Liver (tissue), 9 donors: ENCODE measurements around the gene IFI27L1. TPM values are rescaled to one million over a fixed set of nuclear protein-coding genes. Genes with fewer than 3 reads are reported as not detected.

Experiments used
- DNase-seq: peaks from one replicate; pipeline ENCODE4 v3.0.0-alpha.2; 2017; ENCODE audit warnings: low spot score
- H3K27ac ChIP-seq, 2 donors: one replicate each; pipeline ENCODE4 v1.7.0; 2013; ENCODE audit warnings: inconsistent platforms in 2 of 2, low read length in 2 of 2, control low read depth in 1 of 2, low read depth in 1 of 2, mild to moderate bottlenecking in 1 of 2
- H3K27me3 ChIP-seq, 4 donors: one replicate each; pipeline versions ENCODE4 v1.6.1 to v1.7.0; 2013; ENCODE audit warnings: low read length in 3 of 4, inconsistent platforms in 1 of 4, mild to moderate bottlenecking in 1 of 4, moderate library complexity in 1 of 4; ENCODE audit not compliant: control insufficient read depth in 4 of 4, insufficient read depth in 4 of 4
- H3K36me3 ChIP-seq, 4 donors: one replicate each; pipeline versions ENCODE4 v1.6.1 to v1.7.0; 2013; ENCODE audit warnings: low read length in 3 of 4, mild to moderate bottlenecking in 3 of 4, low read depth in 1 of 4, moderate library complexity in 1 of 4; ENCODE audit not compliant: control insufficient read depth in 4 of 4, insufficient read depth in 3 of 4
- H3K4me1 ChIP-seq, 4 donors: one replicate each; pipeline versions ENCODE4 v1.6.1 to v1.7.0; 2013; ENCODE audit warnings: low read length in 3 of 4, mild to moderate bottlenecking in 3 of 4, moderate library complexity in 1 of 4; ENCODE audit not compliant: control insufficient read depth in 4 of 4, insufficient read depth in 4 of 4
- H3K4me3 ChIP-seq, 3 donors: one replicate each; pipeline versions ENCODE4 v1.6.1 to v1.7.0; 2013; ENCODE audit warnings: low read length in 3 of 3, control low read depth in 1 of 3, low read depth in 1 of 3, mild to moderate bottlenecking in 1 of 3
- H3K9ac ChIP-seq, 2 donors: one replicate each; pipeline ENCODE4 v1.7.0; 2013; ENCODE audit warnings: low read length in 2 of 2, mild to moderate bottlenecking in 2 of 2, moderate library complexity in 2 of 2, control low read depth in 1 of 2, low read depth in 1 of 2
- H3K9me3 ChIP-seq, 4 donors: one replicate each; pipeline versions ENCODE4 v1.6.1 to v1.7.0; 2013; ENCODE audit warnings: low read length in 3 of 4; ENCODE audit not compliant: control insufficient read depth in 4 of 4
- EGR1 ChIP-seq, 2 donors: IDR thresholded peaks; 2 replicates each; pipeline ENCODE4 v1.6.1; 2016 to 2018; ENCODE audit warnings: antibody characterized with exemption in 2 of 2, low read depth in 2 of 2
- FOXA1 ChIP-seq: IDR thresholded peaks from 2 replicates; pipeline ENCODE4 v1.6.1; 2016; ENCODE audit warnings: antibody characterized with exemption
- GABPA ChIP-seq, 2 donors: IDR thresholded peaks in 1 of 2; conservative IDR thresholded peaks in 1 of 2; 2 replicates each; pipeline ENCODE4 v1.6.1; 2016; ENCODE audit warnings: antibody characterized with exemption in 2 of 2, mild to moderate bottlenecking in 1 of 2, moderate library complexity in 1 of 2
- HNF4A ChIP-seq, 2 donors: conservative IDR thresholded peaks; 2 replicates each; pipeline ENCODE4 v1.6.1; 2016; ENCODE audit warnings: antibody characterized with exemption in 2 of 2, mild to moderate bottlenecking in 2 of 2
- HNF4G ChIP-seq: IDR thresholded peaks from 2 replicates; pipeline ENCODE4 v1.6.1; 2016; ENCODE audit warnings: antibody characterized with exemption
- JUND ChIP-seq, 2 donors: IDR thresholded peaks; 2 replicates each; pipeline ENCODE4 v1.6.1; 2016; ENCODE audit warnings: antibody characterized with exemption in 2 of 2
- NR2F2 ChIP-seq: IDR thresholded peaks from 2 replicates; pipeline ENCODE4 v1.6.1; 2016; ENCODE audit warnings: antibody characterized with exemption
- RAD21 ChIP-seq, 2 donors: IDR thresholded peaks; 2 replicates each; pipeline ENCODE4 v1.6.1; 2016; ENCODE audit warnings: antibody characterized with exemption in 2 of 2, mild to moderate bottlenecking in 2 of 2
- RXRA ChIP-seq, 2 donors: IDR thresholded peaks; 2 replicates each; pipeline ENCODE4 v1.6.1; 2017 to 2018; ENCODE audit warnings: antibody characterized with exemption in 2 of 2, mild to moderate bottlenecking in 1 of 2
- TAF1 ChIP-seq: conservative IDR thresholded peaks from 2 replicates; pipeline ENCODE4 v1.6.1; 2016; ENCODE audit warnings: antibody characterized with exemption, mild to moderate bottlenecking
- YY1 ChIP-seq: IDR thresholded peaks from 2 replicates; pipeline ENCODE4 v1.6.1; 2016; ENCODE audit warnings: antibody characterized with exemption, mild to moderate bottlenecking
- WGBS: extraction: QIAGEN DNeasy Blood & Tissue Kit; methylation state at CpG from one replicate; pipeline ENCODE4 v1.1.7; 2013; 5-methylcytosine and 5-hydroxymethylcytosine counted together
- polyA plus RNA-seq, 2 donors: library from polyadenylated mRNA; stranded (reverse) in 1 of 2; unstranded in 1 of 2; fragments of 200-250 nt in 1 of 2; fragments of >200 nt in 1 of 2; fragmentation: Nextera tagmentation in 1 of 2; extraction: Ambion mirVana in 1 of 2; gene quantifications; one replicate each; pipeline versions ENCODE4 v1.2.1 to v1.2.3, GENCODE V29; 2013 to 2015
- total RNA-seq, 2 donors: library from RNA; depleted of rRNA; stranded (reverse); fragments of >200 nt; gene quantifications; one replicate each; pipeline ENCODE4 v1.2.3, GENCODE V29; 2014
- TF ChIP-seq, protein P1 (sequence below): fragments of 150-350 bp; IDR thresholded peaks from 2 replicates; pipeline ENCODE4 v1.5.1; 2017; ENCODE audit warnings: improper control_type of control experiment, low read depth, low read length; ENCODE audit not compliant: missing input control
- donor health status: healthy.
- donor health status: healthy.
- donor health status: healthy.
- donor health status: healthy.
- donor health status: healthy.

Gene IFI27L1
- total and polyA plus RNA-seq, 4 donors = 3.7 to 8.1 (median 5.6) TPM

DNA sequence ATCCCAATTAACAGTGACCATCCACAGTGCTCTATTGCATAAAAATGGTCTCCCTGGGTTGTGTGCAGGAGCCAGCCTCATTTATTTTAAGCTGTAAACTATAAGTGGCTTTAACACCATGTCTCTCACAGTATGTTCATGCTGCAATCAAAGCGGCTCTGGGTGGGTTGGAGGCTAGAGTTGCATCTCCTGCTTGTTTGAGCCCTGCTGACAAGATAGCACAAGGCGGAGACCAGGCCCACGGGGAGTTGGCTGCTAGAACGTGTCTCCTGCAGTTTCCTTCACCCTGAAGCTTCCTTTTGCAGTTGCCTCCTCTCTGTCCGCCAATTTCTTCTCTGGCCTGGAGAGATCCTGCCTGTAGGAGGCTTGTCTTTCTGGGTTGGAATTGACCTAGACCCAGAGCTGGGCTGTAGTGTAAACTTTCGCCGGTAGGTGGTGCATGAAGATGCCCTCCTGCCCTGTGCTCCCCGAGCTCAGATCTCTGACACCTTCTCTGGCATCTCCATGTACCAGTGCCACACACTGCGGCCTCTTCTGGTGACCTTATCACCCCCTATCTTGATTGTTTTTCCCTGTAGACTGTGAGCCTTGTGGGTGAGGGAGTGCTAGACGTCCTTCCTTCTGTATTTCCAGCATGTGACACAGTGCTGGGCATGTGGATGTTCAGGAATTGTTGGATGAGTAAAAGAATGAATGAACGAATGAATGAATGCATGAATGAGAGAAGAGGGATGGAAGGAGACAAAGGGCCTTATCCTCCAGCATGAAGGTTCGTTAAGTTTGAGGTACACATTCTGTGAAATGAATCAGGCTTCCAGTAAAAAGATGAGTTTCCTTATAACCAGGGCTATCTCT is 44.6 kb upstream of the IFI27L1 start:
- DNase-seq = peak; percentile 74
- Histone ChIP-seq H3K4me1 (peaks cover 0 to 2% (median under 1%) of the 10 kb centered on the region in 4 donors), H3K27me3 (no peaks in the 10 kb centered on the region), H3K27ac (no peak overlapping the region), H3K9ac (no peak overlapping the region), H3K9me3 (no peaks in the 10 kb centered on the region), H3K4me3 (no peak overlapping the region), H3K36me3 (no peaks in the 10 kb centered on the region)
- 26% methylated on average over 12 of the region's 12 CpGs for WGBS
- no peak for TF ChIP-seq JUND (IDR thresholded peaks at IDR 0.05)
- TF ChIP-seq, protein P1, sequence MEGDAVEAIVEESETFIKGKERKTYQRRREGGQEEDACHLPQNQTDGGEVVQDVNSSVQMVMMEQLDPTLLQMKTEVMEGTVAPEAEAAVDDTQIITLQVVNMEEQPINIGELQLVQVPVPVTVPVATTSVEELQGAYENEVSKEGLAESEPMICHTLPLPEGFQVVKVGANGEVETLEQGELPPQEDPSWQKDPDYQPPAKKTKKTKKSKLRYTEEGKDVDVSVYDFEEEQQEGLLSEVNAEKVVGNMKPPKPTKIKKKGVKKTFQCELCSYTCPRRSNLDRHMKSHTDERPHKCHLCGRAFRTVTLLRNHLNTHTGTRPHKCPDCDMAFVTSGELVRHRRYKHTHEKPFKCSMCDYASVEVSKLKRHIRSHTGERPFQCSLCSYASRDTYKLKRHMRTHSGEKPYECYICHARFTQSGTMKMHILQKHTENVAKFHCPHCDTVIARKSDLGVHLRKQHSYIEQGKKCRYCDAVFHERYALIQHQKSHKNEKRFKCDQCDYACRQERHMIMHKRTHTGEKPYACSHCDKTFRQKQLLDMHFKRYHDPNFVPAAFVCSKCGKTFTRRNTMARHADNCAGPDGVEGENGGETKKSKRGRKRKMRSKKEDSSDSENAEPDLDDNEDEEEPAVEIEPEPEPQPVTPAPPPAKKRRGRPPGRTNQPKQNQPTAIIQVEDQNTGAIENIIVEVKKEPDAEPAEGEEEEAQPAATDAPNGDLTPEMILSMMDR = peak; percentile 95
- no peak for TF ChIP-seq HNF4G
- TF ChIP-seq NR2F2 = no peak
- no peak for TF ChIP-seq RXRA (IDR thresholded peaks at IDR 0.05)
- TF ChIP-seq HNF4A (conservative IDR thresholded peaks at IDR 0.05) = peak; percentile 28 to 56
- no peak for TF ChIP-seq TAF1
- peak; percentile 92 to 97 for TF ChIP-seq RAD21 (IDR thresholded peaks at IDR 0.05)

DNA sequence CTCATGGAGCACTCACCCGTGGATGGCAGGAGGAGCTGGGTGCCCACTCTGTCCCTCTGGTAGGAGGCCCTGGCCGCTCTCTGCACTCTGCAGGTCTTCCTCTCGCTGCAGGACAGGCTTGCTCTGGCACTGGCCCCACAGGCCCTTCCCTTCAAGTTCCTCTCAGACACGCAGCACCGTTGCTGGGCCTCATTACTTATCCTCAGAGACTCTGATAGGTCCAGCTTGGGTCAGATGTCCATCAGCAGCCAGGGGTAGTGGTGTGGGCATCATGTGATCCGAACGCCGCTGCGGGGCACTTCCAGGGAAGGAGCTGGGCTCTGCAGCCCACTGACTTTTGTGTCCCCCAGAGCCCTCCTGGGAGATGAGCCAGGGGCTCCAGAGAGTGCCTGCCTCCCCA is 43.2 kb upstream of the IFI27L1 start:
- H3K9ac ChIP-seq = no peak overlapping the region
- H3K27ac ChIP-seq = no peak overlapping the region
- no peaks in the 10 kb centered on the region for H3K36me3 ChIP-seq
- no peaks in the 10 kb centered on the region for H3K27me3 ChIP-seq
- H3K9me3 ChIP-seq = no peaks in the 10 kb centered on the region
- TF ChIP-seq YY1 (no peak), EGR1 (IDR thresholded peaks at IDR 0.05; ENCODE audit: low read depth in 2 of 2) (no peak), RAD21 (IDR thresholded peaks at IDR 0.05) (no peak)
- peaks cover 2 to 12% (median 9%) of the 10 kb centered on the region in 4 donors for H3K4me1 ChIP-seq
- H3K4me3 ChIP-seq = no peak overlapping the region
- no peak for DNase-seq
- WGBS = 94% methylated on average over 9 of the region's 9 CpGs

DNA sequence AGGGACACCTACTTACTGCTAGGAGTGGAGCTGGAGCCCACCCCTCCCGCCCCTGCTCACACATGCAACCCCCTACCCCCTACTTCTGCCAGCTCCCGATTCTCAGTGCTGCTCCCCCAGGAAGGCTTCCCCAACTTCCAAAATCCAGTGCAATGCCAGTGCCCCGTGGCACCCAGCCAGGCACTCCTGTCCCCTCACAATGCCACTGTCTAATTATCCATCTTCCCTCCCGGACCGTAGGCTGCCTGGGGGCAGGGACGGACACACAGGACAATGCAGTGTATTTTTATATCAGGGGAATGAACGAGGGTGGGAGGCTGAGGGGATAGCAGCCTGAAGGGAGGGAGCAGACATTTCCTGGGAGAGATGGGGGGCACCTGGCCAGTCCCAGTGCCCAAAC is 42.6 kb upstream of the IFI27L1 start:
- Histone ChIP-seq H3K27ac (no peak overlapping the region), H3K4me3 (no peak overlapping the region), H3K27me3 (no peaks in the 10 kb centered on the region), H3K9ac (no peak overlapping the region), H3K36me3 (no peaks in the 10 kb centered on the region), H3K4me1 (peaks cover 2 to 12% (median 9%) of the 10 kb centered on the region in 4 donors), H3K9me3 (no peaks in the 10 kb centered on the region)
- no peak for DNase-seq
- no peak for TF ChIP-seq RAD21 (IDR thresholded peaks at IDR 0.05)
- TF ChIP-seq GABPA (IDR thresholded peaks at IDR 0.05 in 1 of 2, conservative IDR thresholded peaks at IDR 0.05 in 1 of 2) = no peak
- TF ChIP-seq FOXA1 = no peak
- 90% methylated on average over 7 of the region's 7 CpGs for WGBS
